GM23338 (cell line): ENCODE results near the gene ANKRD31. TPM values are rescaled to one million over a fixed set of nuclear protein-coding genes. Genes with fewer than 3 reads are reported as not detected.
A peak's percentile ranks its signal among the peaks of the same experiment; 100 is the strongest.

Experiments used
- ATAC-seq: fragments of 200-7000 bp; cut with Tn5 transposase; 3 replicates; pipeline ENCODE4 v1.9.1; 2020
- DNase-seq: peaks from one replicate; pipeline ENCODE4 v3.0.0-alpha.2; 2015; ENCODE audit warnings: low spot score
- H2AFZ ChIP-seq: fragments of 200-600 bp; sonication (generic); 2 replicates; pipeline ENCODE4 v1.8.0; 2016; ENCODE audit warnings: antibody characterized with exemption, mild to moderate bottlenecking, moderate library complexity
- H3F3A ChIP-seq: fragments of 200-600 bp; sonication (generic); replicated peaks from 2 replicates; pipeline ENCODE4 v1.8.0; 2017; ENCODE audit warnings: antibody characterized with exemption, mixed run types, low read depth
- H3K27ac ChIP-seq: fragments of 200-600 bp; sonication (generic); 2 replicates; pipeline ENCODE4 v1.6.1; 2016; ENCODE audit warnings: low read depth
- H3K27me3 ChIP-seq: fragments of 200-600 bp; sonication (generic); 2 replicates; pipeline ENCODE4 v1.8.0; 2016; ENCODE audit warnings: mild to moderate bottlenecking, mixed run types, moderate library complexity; ENCODE audit not compliant: insufficient read depth
- H3K36me3 ChIP-seq: fragments of 200-600 bp; sonication (generic); 2 replicates; pipeline ENCODE4 v1.8.0; 2016; ENCODE audit warnings: mild to moderate bottlenecking; ENCODE audit not compliant: insufficient read depth
- H3K4me1 ChIP-seq: fragments of 200-600 bp; sonication (generic); 2 replicates; pipeline ENCODE4 v1.8.0; 2016; ENCODE audit warnings: mild to moderate bottlenecking, moderate library complexity; ENCODE audit not compliant: insufficient read depth
- H3K4me2 ChIP-seq: fragments of 200-600 bp; sonication (generic); 2 replicates; pipeline ENCODE4 v1.7.1; 2017; ENCODE audit warnings: mixed run types
- H3K4me3 ChIP-seq: fragments of 200-600 bp; sonication (generic); 2 replicates; pipeline ENCODE4 v1.6.1; 2016; ENCODE audit warnings: mixed run types
- H3K79me2 ChIP-seq: fragments of 200-600 bp; sonication (generic); replicated peaks from 2 replicates; pipeline ENCODE4 v1.8.0; 2017; ENCODE audit warnings: mild to moderate bottlenecking; ENCODE audit not compliant: insufficient read depth
- H3K9me2 ChIP-seq: fragments of 200-600 bp; sonication (generic); 2 replicates; pipeline ENCODE4 v1.8.0; 2017; ENCODE audit not compliant: insufficient read depth
- H4K20me1 ChIP-seq: fragments of 200-600 bp; sonication (generic); replicated peaks from 2 replicates; pipeline ENCODE4 v1.8.0; 2017; ENCODE audit warnings: mild to moderate bottlenecking; ENCODE audit not compliant: insufficient read depth
- H3K27ac Mint-ChIP-seq: 2 replicates; pipeline ENCODE4 v1.8.0; 2020; ENCODE audit warnings: inconsistent platforms, mild to moderate bottlenecking, moderate library complexity, mixed read lengths
- H3K27me3 Mint-ChIP-seq: 3 replicates; pipeline ENCODE4 v1.8.0; 2022; ENCODE audit warnings: low read depth, mild to moderate bottlenecking, moderate library complexity, mixed read lengths, inconsistent platforms; ENCODE audit not compliant: insufficient read depth, poor library complexity
- H3K36me3 Mint-ChIP-seq: 3 replicates; pipeline ENCODE4 v1.8.0; 2021; ENCODE audit warnings: low read depth, mild to moderate bottlenecking, inconsistent platforms, moderate library complexity, mixed read lengths
- H3K4me1 Mint-ChIP-seq: 3 replicates; pipeline ENCODE4 v1.8.0; 2020; ENCODE audit warnings: mild to moderate bottlenecking, inconsistent platforms, mixed read lengths
- H3K4me3 Mint-ChIP-seq: 3 replicates; pipeline ENCODE4 v1.8.0; 2021; ENCODE audit warnings: moderate library complexity, mild to moderate bottlenecking, inconsistent platforms, mixed read lengths
- H3K9me3 Mint-ChIP-seq: 3 replicates; pipeline ENCODE4 v1.8.0; 2020; ENCODE audit warnings: moderate library complexity, mild to moderate bottlenecking, inconsistent platforms, mixed read lengths
- CREB1 ChIP-seq: fragments of 250-450 bp; sonication (Bioruptor Pico); IDR thresholded peaks from 2 replicates; pipeline ENCODE4 v1.5.0; 2020; ENCODE audit warnings: low read depth, mild to moderate bottlenecking, moderate library complexity
- CTCF ChIP-seq, 2 experiments: fragments of 200-600 bp in 1 of 2; sonication (generic) in 1 of 2; conservative IDR thresholded peaks; 2 replicates each; pipeline versions ENCODE4 v1.5.1 to v1.6.1; 2016 to 2017; ENCODE audit warnings: antibody characterized with exemption in 2 of 2, low read depth in 2 of 2, mild to moderate bottlenecking in 2 of 2, moderate library complexity in 1 of 2
- ETS1 ChIP-seq: IDR thresholded peaks from 2 replicates; pipeline ENCODE4 v1.6.1; 2016; ENCODE audit warnings: antibody characterized with exemption
- EZH2 ChIP-seq: fragments of 200-600 bp; sonication (generic); IDR thresholded peaks from one replicate; pipeline ENCODE4 v1.8.0; 2017; ENCODE audit warnings: antibody characterized with exemption, mild to moderate bottlenecking, low read depth; ENCODE audit not compliant: unreplicated experiment
- EZH2phosphoT487 ChIP-seq: fragments of 200-600 bp; sonication (generic); IDR thresholded peaks from one replicate; pipeline ENCODE4 v1.8.1; 2018; ENCODE audit warnings: antibody characterized with exemption; ENCODE audit not compliant: unreplicated experiment
- NANOG ChIP-seq: IDR thresholded peaks from 2 replicates; pipeline ENCODE4 v1.6.1; 2016; ENCODE audit warnings: antibody characterized with exemption, borderline replicate concordance
- POLR2AphosphoS5 ChIP-seq: IDR thresholded peaks from 2 replicates; pipeline ENCODE4 v1.6.1; 2016; ENCODE audit warnings: antibody characterized with exemption, low read depth
- REST ChIP-seq: IDR thresholded peaks from one replicate; pipeline ENCODE4 v1.6.1; 2018; ENCODE audit warnings: antibody characterized with exemption; ENCODE audit not compliant: unreplicated experiment
- ZNF114 ChIP-seq: fragments of 250-450 bp; sonication (Bioruptor Pico); IDR thresholded peaks from 2 replicates; pipeline ENCODE4 v1.5.0; 2020; ENCODE audit warnings: mild to moderate bottlenecking, moderate library complexity
- polyA plus RNA-seq: library from polyadenylated mRNA; unstranded; fragments of >200 nt; fragmentation: Nextera tagmentation; extraction: Ambion mirVana; gene quantifications from 2 replicates; pipeline ENCODE4 v1.2.1, GENCODE V29; 2016
- total RNA-seq: library from RNA; depleted of rRNA; stranded (reverse); fragments of >200 nt; shearing (Covaris generic); gene quantifications from 2 replicates; pipeline ENCODE4 v1.2.3, GENCODE V29; 2014

Gene ANKRD31
- total and polyA plus RNA-seq, 2 experiments from 2014 or later, result 0.18 to 0.59 TPM

GRCh38 chr5:75275756-75276155 is 39.1 kb upstream of the ANKRD31 start:
- no peak overlapping the region for H3K27ac ChIP-seq
- peaks cover 26% of the 10 kb centered on the region for H3K4me1 Mint-ChIP-seq
- H3K4me3 Mint-ChIP-seq, result peak overlapping the region; percentile 39; the same call in 1 of the 3 replicates
- H3K36me3 ChIP-seq, result no peaks in the 10 kb centered on the region
- H3K27me3 Mint-ChIP-seq, result peaks cover 9% of the 10 kb centered on the region
- H3K79me2 ChIP-seq, result no peaks in the 10 kb centered on the region
- peak; percentile 57 for DNase-seq
- TF ChIP-seq NANOG, result no peak
- TF ChIP-seq POLR2AphosphoS5, result no peak
- TF ChIP-seq REST, result no peak
- TF ChIP-seq CREB1 (CRISPR knock-in tag), result no peak
- TF ChIP-seq CTCF (conservative IDR thresholded peaks at IDR 0.05; ENCODE audit: low read depth in 2 of 2), result 0 out of 4 replicates have a peak, but pooled peaks of 1 of the 2 experiments have one; percentile 11
- peak; percentile 77 for ATAC-seq
- H3F3A ChIP-seq, result no peaks in the 10 kb centered on the region
- H3K9me3 Mint-ChIP-seq, result peaks cover 20% of the 10 kb centered on the region
- peak overlapping the region; percentile 59 for H3K4me2 ChIP-seq
- peak overlapping the region; percentile 83 for H3K27ac Mint-ChIP-seq
- H3K9me2 ChIP-seq, result no peaks in the 10 kb centered on the region
- no peak overlapping the region for H3K4me3 ChIP-seq
- H4K20me1 ChIP-seq, result no peaks in the 10 kb centered on the region
- peaks cover 30% of the 10 kb centered on the region for H3K4me1 ChIP-seq
- H3K27me3 ChIP-seq, result no peaks in the 10 kb centered on the region
- H3K36me3 Mint-ChIP-seq, result peaks cover 29% of the 10 kb centered on the region; the same call in 2 of the 3 replicates
- H2AFZ ChIP-seq, result 0 out of 2 replicates have a peak overlapping the region, but pooled peaks have one; percentile 19

GRCh38 chr5:75275147-75275546 is 38.5 kb upstream of the ANKRD31 start:
- ATAC-seq, result no peak
- peaks cover 20% of the 10 kb centered on the region for H3K9me3 Mint-ChIP-seq
- Histone ChIP-seq H4K20me1 (no peaks in the 10 kb centered on the region), H3K4me3 (no peak overlapping the region), H3F3A (no peaks in the 10 kb centered on the region), H3K4me1 (peaks cover 30% of the 10 kb centered on the region), H3K79me2 (no peaks in the 10 kb centered on the region), H3K4me2 (peak overlapping the region; percentile 59), H3K27ac (no peak overlapping the region), H3K27me3 (no peaks in the 10 kb centered on the region), H3K36me3 (no peaks in the 10 kb centered on the region), H2AFZ (peak overlapping the region; percentile 19), H3K9me2 (no peaks in the 10 kb centered on the region)
- TF ChIP-seq ZNF114 (CRISPR knock-in tag) (no peak), ETS1 (no peak), REST (no peak), POLR2AphosphoS5 (no peak), EZH2 (no peak), EZH2phosphoT487 (no peak)
- H3K4me1 Mint-ChIP-seq, result peaks cover 26% of the 10 kb centered on the region
- peaks cover 29% of the 10 kb centered on the region; the same call in 2 of the 3 replicates for H3K36me3 Mint-ChIP-seq
- no peak overlapping the region for H3K27ac Mint-ChIP-seq
- no peak overlapping the region; the same call in 2 of the 3 replicates for H3K4me3 Mint-ChIP-seq
- peaks cover 9% of the 10 kb centered on the region for H3K27me3 Mint-ChIP-seq
- no peak for DNase-seq
